ENCODE results near the gene COL7A1. TPM values are rescaled to one million over a fixed set of nuclear protein-coding genes. Genes with fewer than 3 reads are reported as not detected.

COL7A1 gene
- total RNA-seq, 1 donor from 2014 or later = 173 TPM

DNA sequence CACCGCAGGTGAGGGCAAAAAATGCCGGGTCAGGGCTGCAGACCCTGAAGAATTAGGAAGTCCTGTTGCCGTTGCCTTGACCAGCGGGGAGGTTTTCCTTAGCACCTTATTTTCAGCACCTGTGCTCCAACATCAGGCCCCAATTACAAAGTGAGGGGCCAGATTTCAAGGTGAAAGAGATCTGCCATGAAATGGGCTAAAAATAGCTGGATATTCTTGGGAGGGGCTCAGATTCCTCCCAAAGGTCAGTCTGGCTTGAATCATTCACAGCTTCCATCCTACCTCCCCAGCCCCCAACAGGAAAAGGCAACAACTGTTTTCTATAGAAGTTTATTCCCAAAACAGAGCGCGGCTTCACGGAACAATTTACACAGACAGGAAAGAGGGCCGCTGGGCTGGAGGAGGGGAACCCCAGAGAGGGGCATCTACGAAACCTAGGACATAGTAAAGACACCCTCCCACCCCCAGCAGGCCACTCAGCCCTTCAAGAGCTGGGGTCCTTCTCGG is 41.1 kb upstream of the COL7A1 start:
- H3K27me3 ChIP-seq (ENCODE audit: control insufficient read depth, insufficient read depth, low read length) = no peaks in the 10 kb centered on the region
- DNase-seq (ENCODE audit: low read depth) (no peak), FAIRE-seq (no peak)
- peak overlapping the region; percentile 86 for H3K4me3 ChIP-seq (ENCODE audit: low read depth, low read length)
- H3K36me3 ChIP-seq (ENCODE audit: control insufficient read depth, insufficient read depth, low read length) = peaks cover 18% of the 10 kb centered on the region
- TF ChIP-seq, protein P1, sequence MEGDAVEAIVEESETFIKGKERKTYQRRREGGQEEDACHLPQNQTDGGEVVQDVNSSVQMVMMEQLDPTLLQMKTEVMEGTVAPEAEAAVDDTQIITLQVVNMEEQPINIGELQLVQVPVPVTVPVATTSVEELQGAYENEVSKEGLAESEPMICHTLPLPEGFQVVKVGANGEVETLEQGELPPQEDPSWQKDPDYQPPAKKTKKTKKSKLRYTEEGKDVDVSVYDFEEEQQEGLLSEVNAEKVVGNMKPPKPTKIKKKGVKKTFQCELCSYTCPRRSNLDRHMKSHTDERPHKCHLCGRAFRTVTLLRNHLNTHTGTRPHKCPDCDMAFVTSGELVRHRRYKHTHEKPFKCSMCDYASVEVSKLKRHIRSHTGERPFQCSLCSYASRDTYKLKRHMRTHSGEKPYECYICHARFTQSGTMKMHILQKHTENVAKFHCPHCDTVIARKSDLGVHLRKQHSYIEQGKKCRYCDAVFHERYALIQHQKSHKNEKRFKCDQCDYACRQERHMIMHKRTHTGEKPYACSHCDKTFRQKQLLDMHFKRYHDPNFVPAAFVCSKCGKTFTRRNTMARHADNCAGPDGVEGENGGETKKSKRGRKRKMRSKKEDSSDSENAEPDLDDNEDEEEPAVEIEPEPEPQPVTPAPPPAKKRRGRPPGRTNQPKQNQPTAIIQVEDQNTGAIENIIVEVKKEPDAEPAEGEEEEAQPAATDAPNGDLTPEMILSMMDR (IDR thresholded peaks at IDR 0.05; ENCODE audit: insufficient read depth, low read length, severe bottlenecking) = no peak

DNA sequence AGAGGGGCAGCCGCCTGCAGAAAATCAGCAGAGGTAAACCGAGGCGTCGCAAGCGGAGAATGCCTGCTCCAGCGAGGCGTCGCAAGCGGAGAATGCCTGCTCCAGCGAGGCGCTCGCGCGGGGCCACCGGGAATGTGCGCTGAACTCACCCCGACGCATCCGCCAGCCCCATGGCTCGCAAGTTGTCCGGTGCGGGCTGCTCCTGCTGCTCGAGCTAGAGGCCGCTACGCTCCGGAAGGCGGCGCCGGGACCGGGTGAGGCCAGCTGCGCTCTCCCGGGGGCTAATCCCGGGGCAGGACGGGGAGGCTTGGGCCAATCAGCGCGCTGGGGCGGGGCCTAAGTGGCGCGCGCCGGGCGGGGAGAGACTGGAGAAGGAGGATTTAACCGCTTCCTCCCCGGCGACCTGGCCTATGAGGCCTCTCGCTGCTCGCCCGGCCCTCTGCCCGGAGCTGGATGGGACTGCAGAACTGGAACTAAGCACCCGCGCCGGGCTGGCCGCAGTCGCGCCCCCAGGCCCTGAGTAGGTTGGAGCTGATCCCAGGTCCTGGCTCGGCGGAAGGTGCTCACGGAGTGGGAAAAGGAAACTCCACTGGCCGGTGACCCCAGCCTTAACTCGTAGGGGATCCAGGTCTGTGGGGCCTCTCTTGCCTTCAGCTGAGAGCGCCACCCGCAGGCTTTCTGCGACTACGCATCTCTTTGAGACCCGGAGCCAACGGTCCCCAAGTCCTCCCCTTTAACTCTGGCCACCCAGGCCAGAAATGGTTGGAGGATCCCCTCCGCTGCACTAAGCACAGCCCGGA is 40.3 kb upstream of the COL7A1 start, which contains the start of gene SLC26A6:
TSS of gene SLC26A6 (minus strand) at position 240 of the 800 bp plus-strand sequence. CDS start at position 172, 68 bp downstream.
- FAIRE-seq = no peak
- TF ChIP-seq, protein P1 (IDR thresholded peaks at IDR 0.05; ENCODE audit: insufficient read depth, low read length, severe bottlenecking) = peak; percentile 72

DNA sequence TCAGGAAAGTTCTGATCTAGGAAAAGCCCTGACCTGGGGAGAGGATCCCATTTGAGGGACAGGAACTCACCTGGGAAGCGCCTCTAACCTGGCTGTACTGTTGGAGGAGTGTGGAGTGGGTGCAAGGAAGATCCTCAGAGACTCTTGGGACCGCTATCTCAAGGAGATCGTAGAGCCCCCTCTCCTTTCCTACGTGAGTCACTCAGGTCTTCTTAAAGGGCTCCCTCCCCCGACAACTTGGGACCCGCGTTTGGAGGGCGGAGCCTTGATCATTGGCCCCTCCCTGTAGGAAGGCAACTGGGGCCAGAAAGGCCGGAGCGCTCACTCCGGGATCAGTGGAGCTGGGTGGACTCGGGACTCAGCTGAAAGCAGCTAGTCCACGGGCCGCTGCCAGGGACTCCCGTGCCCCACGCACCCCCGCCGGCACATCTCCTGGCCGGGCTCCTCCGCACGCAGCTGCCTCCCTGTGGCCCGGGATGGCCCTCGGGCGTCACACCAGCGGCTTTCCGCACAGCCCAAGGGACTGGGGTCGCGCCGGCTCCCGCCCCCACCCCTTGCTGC is 39.6 kb upstream of the COL7A1 start:
- TF ChIP-seq, protein P1 (IDR thresholded peaks at IDR 0.05; ENCODE audit: insufficient read depth, low read length, severe bottlenecking) = no peak
- FAIRE-seq (no peak), DNase-seq (ENCODE audit: low read depth) (peak; percentile 52)
- H3K36me3 ChIP-seq (ENCODE audit: control insufficient read depth, insufficient read depth, low read length) = peaks cover 29% of the 10 kb centered on the region
- no peaks in the 10 kb centered on the region for H3K27me3 ChIP-seq (ENCODE audit: control insufficient read depth, insufficient read depth, low read length)
- peak overlapping the region; percentile 86 for H3K4me3 ChIP-seq (ENCODE audit: low read depth, low read length)

More for the DNA sequence above, 40.3 kb upstream of the COL7A1 start, which contains the start of gene SLC26A6:
- peaks cover 22% of the 10 kb centered on the region for H3K36me3 ChIP-seq (ENCODE audit: control insufficient read depth, insufficient read depth, low read length)
- DNase-seq (ENCODE audit: low read depth) = peak; percentile 86
- no peaks in the 10 kb centered on the region for H3K27me3 ChIP-seq (ENCODE audit: control insufficient read depth, insufficient read depth, low read length)
- peak within 1 kb of the TSS; percentile 86 for H3K4me3 ChIP-seq (ENCODE audit: low read depth, low read length)

DNA sequence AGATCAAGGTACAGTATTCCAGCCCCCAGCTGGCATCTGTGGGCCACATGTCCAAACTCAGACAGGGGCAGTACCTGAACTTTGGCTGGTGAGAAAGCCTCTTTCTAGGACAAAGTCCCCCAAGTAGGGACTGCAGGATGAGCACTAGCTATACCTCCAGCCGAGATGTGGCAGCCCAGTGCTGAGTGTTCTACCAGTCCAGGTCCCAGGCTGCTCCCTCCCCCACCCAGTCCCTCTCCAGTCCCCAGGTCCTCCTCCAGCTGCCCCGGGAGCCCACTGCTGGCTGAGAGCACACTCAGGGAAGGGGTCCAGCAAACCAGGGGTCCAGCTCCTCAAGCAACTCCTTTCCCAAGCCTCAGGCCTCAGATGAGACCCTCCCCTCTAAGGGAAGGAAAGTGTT is 38.6 kb upstream of the COL7A1 start:
- TF ChIP-seq, protein P1 (IDR thresholded peaks at IDR 0.05; ENCODE audit: insufficient read depth, low read length, severe bottlenecking) = no peak
- DNase-seq (ENCODE audit: low read depth) (no peak), FAIRE-seq (no peak)
- Histone ChIP-seq H3K27me3 (ENCODE audit: control insufficient read depth, insufficient read depth, low read length) (no peaks in the 10 kb centered on the region), H3K36me3 (ENCODE audit: control insufficient read depth, insufficient read depth, low read length) (peaks cover 32% of the 10 kb centered on the region), H3K4me3 (ENCODE audit: low read depth, low read length) (no peak overlapping the region)

DNA sequence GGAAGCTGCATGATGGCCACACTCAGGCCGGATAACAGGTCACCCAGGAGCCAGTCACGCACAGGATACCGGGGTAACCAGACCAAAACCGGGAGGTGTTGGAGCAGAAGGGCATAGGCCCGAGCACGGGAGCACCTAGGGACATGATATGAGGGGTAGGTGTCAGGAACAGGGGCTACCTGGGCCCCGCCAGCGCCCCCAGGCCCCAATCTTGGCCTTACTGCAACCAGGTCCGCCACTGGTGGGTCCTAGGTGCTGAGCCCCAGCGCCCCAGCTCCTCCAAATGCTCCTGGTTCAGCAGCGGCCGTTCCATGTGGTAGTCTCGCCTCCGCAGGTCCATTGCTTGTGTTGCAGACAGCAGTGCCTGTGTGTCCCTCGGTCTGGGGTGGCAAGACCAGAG is 38.1 kb upstream of the COL7A1 start:
- Histone ChIP-seq H3K4me3 (ENCODE audit: low read depth, low read length) (no peak overlapping the region), H3K27me3 (ENCODE audit: control insufficient read depth, insufficient read depth, low read length) (no peaks in the 10 kb centered on the region), H3K36me3 (ENCODE audit: control insufficient read depth, insufficient read depth, low read length) (peaks cover 32% of the 10 kb centered on the region)
- DNase-seq (ENCODE audit: low read depth) = no peak
- FAIRE-seq = no peak
- TF ChIP-seq, protein P1 (IDR thresholded peaks at IDR 0.05; ENCODE audit: insufficient read depth, low read length, severe bottlenecking) = no peak
